ENCODE measurements around the gene CSTF3.
"Not testable (repeated sequence)": the region's sequence is repeated elsewhere in the genome, so short reads cannot be mapped to it uniquely, and the experiment has no call there.

Gene CSTF3

GRCh38 chr11:33135216-33135615, 26.1 kb downstream of the CSTF3 start:
- DNase-seq (ENCODE audit: low spot score): no peak
- TF ChIP-seq CTCF (IDR thresholded peaks at IDR 0.05; ENCODE audit: extremely low read depth, missing control alignments): no peak

GRCh38 chr11:33134276-33134675, 27.0 kb downstream of the CSTF3 start:
- no peak for DNase-seq (ENCODE audit: low spot score)
- TF ChIP-seq CTCF (IDR thresholded peaks at IDR 0.05; ENCODE audit: extremely low read depth, missing control alignments): no peak

- no peak for DNase-seq (ENCODE audit: low spot score)
- TF ChIP-seq CTCF (IDR thresholded peaks at IDR 0.05; ENCODE audit: extremely low read depth, missing control alignments): no peak
Measured at GRCh38 chr11:33133761-33134160, 27.5 kb downstream of the CSTF3 start.

- TF ChIP-seq CTCF (IDR thresholded peaks at IDR 0.05; ENCODE audit: extremely low read depth, missing control alignments): no peak
- DNase-seq (ENCODE audit: low spot score): no peak
Measured at GRCh38 chr11:33132510-33132909, 28.8 kb downstream of the CSTF3 start.

- no peak for DNase-seq (ENCODE audit: low spot score)
- no peak for TF ChIP-seq CTCF (IDR thresholded peaks at IDR 0.05; ENCODE audit: extremely low read depth, missing control alignments)
Measured at GRCh38 chr11:33128739-33129138, 32.5 kb downstream of the CSTF3 start.

- no peak for DNase-seq (ENCODE audit: low spot score)
- TF ChIP-seq CTCF (IDR thresholded peaks at IDR 0.05; ENCODE audit: extremely low read depth, missing control alignments): no peak
Measured at GRCh38 chr11:33125611-33126010, 35.7 kb downstream of the CSTF3 start.

- DNase-seq (ENCODE audit: low spot score): no peak
- no peak for TF ChIP-seq CTCF (IDR thresholded peaks at IDR 0.05; ENCODE audit: extremely low read depth, missing control alignments)
Measured at GRCh38 chr11:33125025-33125424, 36.3 kb downstream of the CSTF3 start.

- not testable (repeated sequence) for DNase-seq (ENCODE audit: low spot score)
Measured at GRCh38 chr11:33122696-33123095, 38.6 kb downstream of the CSTF3 start.

Data from GM20000 (cell line).